Epithelial cell of proximal tubule (primary cell): ENCODE measurements around the gene CDC42BPA. TPM values are rescaled to one million over a fixed set of nuclear protein-coding genes. Genes with fewer than 3 reads are reported as not detected.
"Not testable (repeated sequence)": the region's sequence is repeated elsewhere in the genome, so short reads cannot be mapped to it uniquely, and the experiment has no call there.

Experiments used
- DNase-seq: peaks from one replicate; pipeline ENCODE4 v3.0.0-alpha.2; 2011; ENCODE audit warnings: low read depth
- H3K4me3 ChIP-seq: 2 replicates; pipeline ENCODE4 v1.5.1; 2011; ENCODE audit warnings: low read depth, mild to moderate bottlenecking, low read length
- CTCF ChIP-seq: conservative IDR thresholded peaks from 2 replicates; pipeline ENCODE4 v1.5.1; 2012; ENCODE audit warnings: low read depth, mild to moderate bottlenecking, low read length
- total RNA-seq: library from RNA; depleted of rRNA; stranded (reverse); fragments of >200 nt; gene quantifications from 2 replicates; pipeline ENCODE4 v1.2.3, GENCODE V29; 2015

The CDC42BPA gene
- total RNA-seq, 1 donor from 2014 or later = 15.6 TPM

DNA sequence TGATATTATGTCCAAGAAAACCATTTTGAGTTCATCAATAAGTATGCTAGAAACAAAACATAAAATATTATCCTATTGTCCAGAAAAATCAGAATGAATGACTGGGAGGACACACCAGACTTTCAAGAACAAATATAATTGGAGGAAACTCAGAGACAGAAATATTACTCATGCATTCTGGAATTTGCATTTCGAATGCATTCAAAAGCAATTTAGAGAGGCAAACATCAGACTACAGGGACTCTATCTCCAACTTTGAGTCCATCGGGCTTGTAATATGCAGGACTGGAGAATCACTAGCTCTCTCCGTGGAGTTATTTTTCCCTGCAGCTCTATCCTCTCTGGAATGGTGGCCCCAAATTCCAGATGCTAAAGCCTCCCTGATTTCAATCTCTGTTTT lies 161.8 kb downstream of the CDC42BPA start:
- no peak for DNase-seq
- TF ChIP-seq CTCF = no peak
- H3K4me3 ChIP-seq = no peak overlapping the region

DNA sequence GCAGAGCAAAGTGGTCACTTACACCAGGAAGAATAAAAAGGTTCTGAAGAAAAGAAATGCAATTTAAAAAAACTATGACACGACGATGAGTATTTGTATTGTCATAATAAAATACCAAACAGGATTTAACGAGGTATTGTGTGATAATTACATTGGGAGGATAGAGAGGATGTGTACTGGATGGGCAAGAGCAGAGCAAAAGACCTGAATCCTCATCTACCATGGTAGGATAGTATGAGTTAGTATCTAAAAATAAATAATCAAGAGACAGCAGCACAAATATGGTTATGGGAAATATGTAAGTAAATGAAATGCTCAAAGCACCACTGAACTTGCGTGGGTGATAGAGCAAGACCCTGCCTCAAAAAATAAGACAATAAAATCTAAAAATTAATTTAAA lies 162.6 kb downstream of the CDC42BPA start:
- DNase-seq = no peak
- no peak overlapping the region for H3K4me3 ChIP-seq
- no peak for TF ChIP-seq CTCF

GRCh38 chr1:227155004-227155403 lies 163.3 kb downstream of the CDC42BPA start:
- DNase-seq = no peak
- H3K4me3 ChIP-seq = no peak overlapping the region
- no peak for TF ChIP-seq CTCF

- DNase-seq = no peak
- TF ChIP-seq CTCF = no peak
- H3K4me3 ChIP-seq = no peak overlapping the region
Observed at GRCh38 chr1:227152525-227152924, 165.8 kb downstream of the CDC42BPA start.

- no peak overlapping the region for H3K4me3 ChIP-seq
- DNase-seq = no peak
- no peak for TF ChIP-seq CTCF
Observed at GRCh38 chr1:227140376-227140775, 177.9 kb downstream of the CDC42BPA start.

- no peak overlapping the region for H3K4me3 ChIP-seq
- DNase-seq = no peak
- no peak for TF ChIP-seq CTCF
Observed at GRCh38 chr1:227136210-227136820, 182.0 kb downstream of the CDC42BPA start.

DNA sequence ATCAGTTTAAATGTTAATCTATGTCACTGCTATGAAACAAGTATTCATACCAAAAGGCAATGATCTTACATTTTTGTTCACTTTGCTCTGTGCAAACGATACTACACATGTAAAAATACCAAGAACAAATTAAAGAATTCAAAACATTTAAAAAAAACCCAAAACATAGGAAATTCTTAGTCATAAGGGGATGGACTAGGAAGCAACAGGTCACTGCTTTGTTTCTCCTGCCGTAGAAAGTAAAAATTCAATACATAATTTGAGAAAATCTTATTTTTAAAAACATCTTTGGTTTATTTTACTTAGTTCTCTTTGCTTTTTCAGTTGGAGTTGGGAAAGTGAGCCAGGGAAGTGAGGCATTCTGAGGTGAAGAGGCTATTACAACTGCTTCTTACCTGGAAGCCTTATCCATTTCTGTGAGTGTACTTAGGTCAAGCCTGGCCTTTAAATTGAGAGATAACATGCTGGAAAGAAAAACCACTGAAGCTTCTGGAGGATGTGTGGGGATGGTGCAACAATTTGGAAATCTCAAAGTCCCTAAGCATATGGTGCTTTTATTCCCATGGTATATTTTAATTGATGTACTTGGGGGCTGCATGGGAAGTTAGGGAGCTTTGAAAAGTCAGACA lies 183.5 kb downstream of the CDC42BPA start:
- H3K4me3 ChIP-seq = no peak overlapping the region
- no peak for DNase-seq
- no peak for TF ChIP-seq CTCF

DNA sequence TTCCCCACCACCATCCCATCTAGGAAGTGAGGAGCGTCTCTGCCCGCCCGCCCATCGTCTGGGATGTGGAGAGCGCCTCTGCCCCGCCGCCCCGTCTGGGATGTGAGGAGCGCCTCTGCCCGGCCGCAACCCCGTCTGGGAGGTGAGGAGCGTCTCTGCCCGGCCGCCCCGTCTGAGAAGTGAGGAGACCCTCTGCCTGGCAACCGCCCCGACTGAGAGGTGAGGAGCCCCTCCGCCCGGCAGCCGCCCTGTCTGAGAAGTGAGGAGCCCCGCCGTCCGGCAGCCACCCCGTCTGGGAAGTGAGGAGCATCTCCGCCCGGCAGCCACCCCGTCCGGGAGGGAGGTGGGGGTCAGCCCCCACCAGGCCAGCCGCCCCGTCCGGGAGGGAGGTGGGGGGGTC lies 185.6 kb downstream of the CDC42BPA start:
- not testable (repeated sequence) for H3K4me3 ChIP-seq, DNase-seq
